Vagina (tissue), 2 donors: ENCODE results near the gene GUCY2C. TPM values are rescaled to one million over a fixed set of nuclear protein-coding genes. Genes with fewer than 3 reads are reported as not detected.

Experiments
- DNase-seq, 2 donors: peaks; one replicate each; pipeline ENCODE4 v3.0.0-alpha.2; 2017; ENCODE audit errors: extremely low spot score in 2 of 2
- H3K27ac ChIP-seq: fragments of 200-600 bp; sonication (generic); one replicate; pipeline ENCODE4 v1.5.1; 2019
- H3K27me3 ChIP-seq: fragments of 200-600 bp; sonication (generic); one replicate; pipeline ENCODE4 v1.5.1; 2019
- H3K36me3 ChIP-seq, 2 donors: fragments of 200-600 bp; sonication (generic); one replicate each; pipeline ENCODE4 v1.5.1; 2017 to 2019
- H3K4me1 ChIP-seq: fragments of 200-600 bp; sonication (generic); one replicate; pipeline ENCODE4 v1.5.1; 2019
- H3K4me3 ChIP-seq, 2 donors: fragments of 200-600 bp; sonication (generic); 1 replicate in 1 of 2; 2 replicates in 1 of 2; pipeline ENCODE4 v1.5.1; 2016 to 2019
- H3K9me3 ChIP-seq: fragments of 200-600 bp; sonication (generic); one replicate; pipeline ENCODE4 v1.5.1; 2019
- POLR2A ChIP-seq, 2 donors: fragments of 450-650 bp; IDR thresholded peaks; one replicate each; pipeline ENCODE4 v1.6.1; 2017; ENCODE audit warnings: antibody characterized with exemption in 2 of 2, mild to moderate bottlenecking in 2 of 2, moderate library complexity in 2 of 2
- POLR2AphosphoS5 ChIP-seq, 2 donors: sonication (generic); formaldehyde crosslinking; IDR thresholded peaks; one replicate each; pipeline ENCODE4 v1.9.0; 2017; ENCODE audit warnings: antibody characterized with exemption in 2 of 2, mild to moderate bottlenecking in 2 of 2, low read depth in 1 of 2; ENCODE audit not compliant: insufficient read depth in 1 of 2
- intact Hi-C: fragments of 100-400 bp; cut with DNase I; formaldehyde crosslinking; loops from one replicate; pipeline ENCODE4 v1.15.1; 2023
- total RNA-seq: library from RNA; depleted of rRNA; stranded (reverse); fragments of >200 nt; gene quantifications from one replicate; pipeline ENCODE4 v1.2.3, GENCODE V29; 2016
- TF ChIP-seq, protein P1 (sequence below), 3 experiments: fragments of 450-650 bp in 2 of 3; fragments of 200-600 bp in 1 of 3; sonication (generic) in 1 of 3; IDR thresholded peaks; one replicate each; pipeline ENCODE4 v1.5.1; 2017 to 2019; ENCODE audit warnings: antibody characterized with exemption in 3 of 3, mild to moderate bottlenecking in 2 of 3, moderate library complexity in 2 of 3

GUCY2C gene
- total RNA-seq, 1 donor from 2014 or later = 0.74 TPM

DNA sequence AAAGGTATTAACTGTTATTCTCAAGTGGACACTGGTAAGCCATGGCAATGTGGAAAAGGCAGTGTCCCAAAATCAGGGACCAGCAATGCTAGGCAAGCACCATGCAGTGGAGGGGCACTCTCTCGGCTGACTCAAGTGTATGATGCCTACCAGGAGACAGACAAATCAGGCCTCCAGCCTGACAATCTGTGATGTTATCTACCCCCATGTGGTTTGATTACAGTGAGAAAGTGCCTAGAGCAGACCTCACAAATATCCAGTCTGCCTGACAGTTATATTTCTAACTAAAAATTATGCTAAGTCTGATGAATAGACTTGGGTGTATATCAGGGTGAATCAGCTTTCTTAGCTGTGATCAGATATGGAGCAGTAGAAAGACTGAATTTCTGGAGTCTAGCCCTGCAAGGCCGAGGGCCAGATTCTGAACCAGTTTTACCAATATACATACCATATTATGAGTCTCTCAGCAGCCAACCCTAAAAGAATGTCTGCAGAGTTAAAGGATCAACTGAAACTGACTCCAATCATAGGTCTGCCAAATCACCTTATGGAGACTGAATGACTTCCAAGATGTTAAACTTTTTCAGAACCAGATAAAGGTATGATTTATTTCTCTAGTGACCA lies 132.0 kb downstream of the GUCY2C start:
- intact Hi-C loops = no loop called here
- TF ChIP-seq POLR2A (IDR thresholded peaks at IDR 0.05) (no peak), POLR2AphosphoS5 (IDR thresholded peaks at IDR 0.05; ENCODE audit: insufficient read depth in 1 of 2, low read depth in 1 of 2) (no peak)
- TF ChIP-seq, protein P1, sequence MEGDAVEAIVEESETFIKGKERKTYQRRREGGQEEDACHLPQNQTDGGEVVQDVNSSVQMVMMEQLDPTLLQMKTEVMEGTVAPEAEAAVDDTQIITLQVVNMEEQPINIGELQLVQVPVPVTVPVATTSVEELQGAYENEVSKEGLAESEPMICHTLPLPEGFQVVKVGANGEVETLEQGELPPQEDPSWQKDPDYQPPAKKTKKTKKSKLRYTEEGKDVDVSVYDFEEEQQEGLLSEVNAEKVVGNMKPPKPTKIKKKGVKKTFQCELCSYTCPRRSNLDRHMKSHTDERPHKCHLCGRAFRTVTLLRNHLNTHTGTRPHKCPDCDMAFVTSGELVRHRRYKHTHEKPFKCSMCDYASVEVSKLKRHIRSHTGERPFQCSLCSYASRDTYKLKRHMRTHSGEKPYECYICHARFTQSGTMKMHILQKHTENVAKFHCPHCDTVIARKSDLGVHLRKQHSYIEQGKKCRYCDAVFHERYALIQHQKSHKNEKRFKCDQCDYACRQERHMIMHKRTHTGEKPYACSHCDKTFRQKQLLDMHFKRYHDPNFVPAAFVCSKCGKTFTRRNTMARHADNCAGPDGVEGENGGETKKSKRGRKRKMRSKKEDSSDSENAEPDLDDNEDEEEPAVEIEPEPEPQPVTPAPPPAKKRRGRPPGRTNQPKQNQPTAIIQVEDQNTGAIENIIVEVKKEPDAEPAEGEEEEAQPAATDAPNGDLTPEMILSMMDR (IDR thresholded peaks at IDR 0.05) = no peak
- peaks cover 13% of the 10 kb centered on the region for H3K4me1 ChIP-seq
- no peaks in the 10 kb centered on the region for H3K9me3 ChIP-seq
- no peak overlapping the region for H3K27ac ChIP-seq
- DNase-seq = no peak
- H3K27me3 ChIP-seq = no peaks in the 10 kb centered on the region
- H3K36me3 ChIP-seq = no peaks in the 10 kb centered on the region
- H3K4me3 ChIP-seq = no peak overlapping the region

DNA sequence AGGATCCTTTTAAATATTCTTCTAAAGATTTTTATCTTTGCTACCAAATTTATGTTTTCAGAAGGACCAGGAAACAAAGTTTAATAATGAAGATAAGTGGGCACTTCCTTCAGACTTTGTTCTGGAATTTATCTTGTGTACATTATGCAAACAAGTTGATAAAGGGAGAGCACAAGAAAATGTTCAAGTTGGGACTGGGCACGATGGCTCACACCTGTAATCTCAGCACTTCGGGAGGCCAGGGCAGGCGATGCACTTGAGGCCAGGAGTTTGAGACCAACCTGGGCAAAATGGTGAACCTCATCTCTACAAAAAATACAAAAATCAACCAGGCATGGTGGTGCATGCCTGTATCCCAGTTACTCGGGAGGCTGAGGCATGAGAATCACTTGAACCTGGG lies 133.4 kb downstream of the GUCY2C start:
- no peak for DNase-seq
- Histone ChIP-seq H3K4me1 (peaks cover 12% of the 10 kb centered on the region), H3K36me3 (no peaks in the 10 kb centered on the region), H3K4me3 (no peak overlapping the region), H3K27me3 (no peaks in the 10 kb centered on the region), H3K9me3 (no peaks in the 10 kb centered on the region), H3K27ac (no peak overlapping the region)
- TF ChIP-seq POLR2A (IDR thresholded peaks at IDR 0.05) = no peak
- TF ChIP-seq POLR2AphosphoS5 (IDR thresholded peaks at IDR 0.05; ENCODE audit: insufficient read depth in 1 of 2, low read depth in 1 of 2) = no peak
- TF ChIP-seq, protein P1 (IDR thresholded peaks at IDR 0.05) = no peak
- intact Hi-C loops = no loop called here

Other genes starting within 250 kb of the GUCY2C start
- gene PLBD1, start 128.7 kb downstream of the GUCY2C start, total RNA-seq = 29.0 TPM
- 12.8 TPM for gene WBP11, start 106.9 kb upstream of the GUCY2C start, total RNA-seq
- gene C12orf60, start 107.1 kb upstream of the GUCY2C start, total RNA-seq = 0.74 TPM
- gene SMCO3, start 117.6 kb upstream of the GUCY2C start, total RNA-seq = not detected
- gene ART4, start 146.9 kb upstream of the GUCY2C start, total RNA-seq = 0.98 TPM
- 1,065 TPM for gene MGP, start 189.3 kb upstream of the GUCY2C start, total RNA-seq
- 2.2 TPM for gene ERP27, start 241.9 kb upstream of the GUCY2C start, total RNA-seq